HCT116 (cell line): Measurements from ENCODE around the gene TPST1. TPM values are rescaled to one million over a fixed set of nuclear protein-coding genes. Genes with fewer than 3 reads are reported as not detected.

Experiments used
- ATAC-seq: fragments of 200-7000 bp; cut with Tn5 transposase; 2 replicates; pipeline ENCODE4 v1.9.1; 2020; ENCODE audit warnings: mild to moderate bottlenecking, moderate library complexity
- BruUV-seq: library from RNA; stranded (reverse); fragments of 400-500 nt; replicated peaks from 2 replicates; lab custom pipeline; 2021; lab: Mats Ljungman, UMichigan
- CTCF ChIA-PET: fragments of 300-600 bp; sonication (Branson Sonifier 250); formaldehyde crosslinking; loops from one replicate; lab custom pipeline; 2021; ENCODE audit warnings: antibody characterized with exemption; lab: Charles Lee
- POLR2A ChIA-PET: fragments of 300-600, 350-600 bp; sonication (Branson Sonifier 250); formaldehyde crosslinking; loops from one replicate; lab custom pipeline; 2021; ENCODE audit warnings: antibody characterized with exemption; lab: Charles Lee
- RAD21 ChIA-PET, 2 experiments: fragments of 300-600 bp; sonication (Branson Sonifier 250); formaldehyde crosslinking; loops; one replicate each; lab custom pipeline; 2023; ENCODE audit warnings: low total read pairs in 2 of 2; ENCODE audit not compliant: uncharacterized antibody in 2 of 2, unreplicated experiment in 2 of 2, low non-redundant PET in 1 of 2; lab: Charles Lee
- DNase-seq: peaks from one replicate; pipeline ENCODE4 v3.0.0-alpha.2; 2010; ENCODE audit warnings: low read depth, low spot score
- H2AFZ ChIP-seq: fragments of 200-600 bp; shearing (Covaris generic), sonication (generic); 2 replicates; pipeline ENCODE4 v1.6.1; 2017; ENCODE audit warnings: low read depth, mixed run types, mixed read lengths, antibody characterized with exemption, low read length; ENCODE audit not compliant: poor library complexity, severe bottlenecking
- H3K27ac ChIP-seq: 2 replicates; pipeline ENCODE4 v1.5.1; 2012; ENCODE audit warnings: low read depth, low read length
- H3K27me3 ChIP-seq: fragments of 200-600 bp; sonication (generic); 2 replicates; pipeline ENCODE4 v1.6.1; 2016; ENCODE audit warnings: mixed run types, low read length, mixed read lengths; ENCODE audit not compliant: insufficient read depth
- H3K36me3 ChIP-seq, 2 experiments: fragments of 200-500 bp in 1 of 2; fragments of 200-600 bp in 1 of 2; sonication (Bioruptor generic) in 1 of 2; sonication (generic) in 1 of 2; 2 replicates each; pipeline versions ENCODE4 v1.5.1 to v1.6.1; 2014 to 2016; ENCODE audit warnings: low read length in 2 of 2, inconsistent platforms in 1 of 2, mixed read lengths in 1 of 2, mixed run types in 1 of 2; ENCODE audit not compliant: insufficient read depth in 2 of 2, control insufficient read depth in 1 of 2
- H3K4me1 ChIP-seq, 2 experiments: fragments of 200-600 bp in 1 of 2; sonication (generic) in 1 of 2; 2 replicates each; pipeline versions ENCODE4 v1.5.1 to v1.6.1; 2012 to 2017; ENCODE audit warnings: low read length in 2 of 2, inconsistent platforms in 1 of 2, mild to moderate bottlenecking in 1 of 2, mixed read lengths in 1 of 2, mixed run types in 1 of 2, moderate library complexity in 1 of 2; ENCODE audit not compliant: insufficient read depth in 2 of 2, control insufficient read depth in 1 of 2
- H3K4me2 ChIP-seq: fragments of 200-600 bp; sonication (generic); 2 replicates; pipeline ENCODE4 v1.6.1; 2017; ENCODE audit warnings: mixed run types, low read length, mixed read lengths
- H3K4me3 ChIP-seq, 2 experiments: fragments of 200-600 bp in 1 of 2; sonication (generic) in 1 of 2; replicated peaks in 1 of 2; 2 replicates each; pipeline ENCODE4 v1.5.1; 2011 to 2016; ENCODE audit warnings: low read length in 2 of 2, control low read depth in 1 of 2, low read depth in 1 of 2, mild to moderate bottlenecking in 1 of 2, mixed read lengths in 1 of 2, mixed run types in 1 of 2
- H3K79me2 ChIP-seq: fragments of 200-600 bp; sonication (generic); 2 replicates; pipeline ENCODE4 v1.6.1; 2017; ENCODE audit warnings: mild to moderate bottlenecking, mixed run types, low read length, moderate library complexity, mixed read lengths; ENCODE audit not compliant: insufficient read depth
- H3K9ac ChIP-seq: fragments of 200-600 bp; sonication (generic); 2 replicates; pipeline ENCODE4 v1.6.1; 2016; ENCODE audit warnings: low read length, mixed read lengths
- H3K9me2 ChIP-seq: fragments of 200-600 bp; sonication (generic), shearing (Covaris generic); 2 replicates; pipeline ENCODE4 v1.6.1; 2017; ENCODE audit warnings: mixed run types, mild to moderate bottlenecking, moderate library complexity; ENCODE audit not compliant: insufficient read depth
- H3K9me3 ChIP-seq, 2 experiments: fragments of 200-500 bp in 1 of 2; fragments of 200-600 bp in 1 of 2; sonication (Bioruptor generic) in 1 of 2; sonication (generic) in 1 of 2; 2 replicates each; pipeline ENCODE4 v1.6.1; 2014 to 2017; ENCODE audit warnings: low read length in 2 of 2, mixed read lengths in 2 of 2, inconsistent platforms in 1 of 2, low read depth in 1 of 2, mild to moderate bottlenecking in 1 of 2, mixed run types in 1 of 2, moderate library complexity in 1 of 2; ENCODE audit not compliant: control insufficient read depth in 1 of 2, insufficient read depth in 1 of 2
- H4K20me1 ChIP-seq: fragments of 200-600 bp; sonication (generic), shearing (Covaris generic); 2 replicates; pipeline ENCODE4 v1.6.1; 2017; ENCODE audit warnings: mixed run types, mild to moderate bottlenecking, moderate library complexity; ENCODE audit not compliant: insufficient read depth
- CBX3 ChIP-seq: IDR thresholded peaks from 2 replicates; pipeline ENCODE4 v1.6.1; 2012; ENCODE audit warnings: low read depth
- EGR1 ChIP-seq: IDR thresholded peaks from 2 replicates; pipeline ENCODE4 v1.6.1; 2012; ENCODE audit warnings: low read depth
- ELF1 ChIP-seq: IDR thresholded peaks from 2 replicates; pipeline ENCODE4 v1.6.1; 2012; ENCODE audit warnings: low read depth, borderline replicate concordance
- EZH2 ChIP-seq: fragments of 200-600 bp; sonication (generic); IDR thresholded peaks from 2 replicates; pipeline ENCODE4 v1.6.1; 2017; ENCODE audit warnings: antibody characterized with exemption, mixed run types
- EZH2phosphoT487 ChIP-seq: fragments of 200-600 bp; IDR thresholded peaks from 2 replicates; pipeline ENCODE4 v1.6.1; 2018; ENCODE audit warnings: antibody characterized with exemption, borderline replicate concordance
- FOSL1 ChIP-seq: IDR thresholded peaks from 2 replicates; pipeline ENCODE4 v1.6.1; 2012; ENCODE audit warnings: low read depth
- JUND ChIP-seq: IDR thresholded peaks from 2 replicates; pipeline ENCODE4 v1.6.1; 2012
- MAX ChIP-seq: IDR thresholded peaks from 2 replicates; pipeline ENCODE4 v1.6.1; 2012
- POLR2A ChIP-seq: IDR thresholded peaks from 2 replicates; pipeline ENCODE4 v1.7.0; 2011; ENCODE audit warnings: borderline replicate concordance; ENCODE audit not compliant: insufficient read depth, insufficient read length; ENCODE audit errors: extremely low read depth
- POLR2AphosphoS5 ChIP-seq: IDR thresholded peaks from 2 replicates; pipeline ENCODE4 v1.6.1; 2011; ENCODE audit warnings: mild to moderate bottlenecking, low read depth, low read length, moderate library complexity
- RAD21 ChIP-seq: IDR thresholded peaks from 2 replicates; pipeline ENCODE4 v1.6.1; 2012; ENCODE audit warnings: low read depth, mild to moderate bottlenecking
- SIN3A ChIP-seq: IDR thresholded peaks from 2 replicates; pipeline ENCODE4 v1.6.1; 2012; ENCODE audit warnings: low read depth
- SRF ChIP-seq: IDR thresholded peaks from 2 replicates; pipeline ENCODE4 v1.6.1; 2012; ENCODE audit warnings: low read depth
- TCF7L2 ChIP-seq: IDR thresholded peaks from 2 replicates; pipeline ENCODE4 v1.7.0; 2011; ENCODE audit warnings: borderline replicate concordance, inconsistent platforms; ENCODE audit not compliant: insufficient read depth, insufficient read length; ENCODE audit errors: extremely low read depth
- YY1 ChIP-seq: IDR thresholded peaks from 2 replicates; pipeline ENCODE4 v1.6.1; 2011; ENCODE audit warnings: low read length, low read depth, moderate library complexity, mild to moderate bottlenecking; ENCODE audit not compliant: insufficient replicate concordance; ENCODE audit errors: extremely low read depth
- ZFX ChIP-seq: fragments of 450-650 bp; IDR thresholded peaks from 2 replicates; pipeline ENCODE4 v1.6.1; 2017
- ZNF274 ChIP-seq: fragments of 200-500 bp; sonication (Bioruptor generic); IDR thresholded peaks from 2 replicates; pipeline ENCODE4 v1.6.1; 2014; ENCODE audit warnings: mild to moderate bottlenecking, low read depth, low read length, inconsistent platforms
- intact Hi-C: fragments of 100-400 bp; cut with micrococcal nuclease; formaldehyde crosslinking; loops from 2 replicates; pipeline ENCODE4 v1.10.0; 2022
- total RNA-seq: library from RNA; stranded (reverse); gene quantifications from one replicate; pipeline ENCODE4 v1.2.1, GENCODE V29; 2021; ENCODE audit not compliant: unreplicated experiment
- TF ChIP-seq, protein P1 (sequence below): IDR thresholded peaks from 2 replicates; pipeline ENCODE4 v1.6.1; 2011; ENCODE audit warnings: mild to moderate bottlenecking, low read length, moderate library complexity; ENCODE audit not compliant: insufficient replicate concordance; ENCODE audit errors: extremely low read depth

TPST1 gene
- total RNA-seq, 1 experiment from 2014 or later, result 11.4 TPM

- TF ChIP-seq RAD21 (no peak), SIN3A (no peak), ZNF274 (no peak), EGR1 (no peak), JUND (no peak), EZH2phosphoT487 (no peak), POLR2AphosphoS5 (no peak)
- DNase-seq (no peak), ATAC-seq (no peak)
- Histone ChIP-seq H3K27me3 (no peaks in the 10 kb centered on the region), H3K27ac (no peak overlapping the region), H4K20me1 (no peaks in the 10 kb centered on the region; the same call in 1 of the 2 replicates), H3K4me1 (no peaks in the 10 kb centered on the region), H3K4me3 (no peak overlapping the region), H3K9ac (no peak overlapping the region), H3K9me3 (no peaks in the 10 kb centered on the region), H3K79me2 (0 out of 2 replicates have a peak, but pooled peaks cover 2% of the 10 kb centered on the region), H2AFZ (no peak overlapping the region), H3K9me2 (no peaks in the 10 kb centered on the region), H3K4me2 (no peak overlapping the region), H3K36me3 (no peaks in the 10 kb centered on the region)
- ChIA-PET RAD21 (no interaction called here), POLR2A (no interaction called here), CTCF (no interaction called here)
- intact Hi-C loops, result no loop called here
- no TSS peak for BruUV-seq
These were observed 33.0 kb downstream of the TPST1 start for GRCh38 chr7:66237906-66238772.

- POLR2A ChIA-PET, result no interaction called here
- intact Hi-C loops, result no loop called here
- Histone ChIP-seq H3K4me2 (no peak overlapping the region), H2AFZ (no peak overlapping the region), H3K27ac (no peak overlapping the region), H4K20me1 (no peaks in the 10 kb centered on the region; the same call in 1 of the 2 replicates), H3K4me3 (no peak overlapping the region), H3K9me2 (no peaks in the 10 kb centered on the region), H3K9me3 (no peaks in the 10 kb centered on the region), H3K9ac (no peak overlapping the region), H3K4me1 (no peaks in the 10 kb centered on the region), H3K27me3 (no peaks in the 10 kb centered on the region), H3K79me2 (0 out of 2 replicates have a peak, but pooled peaks cover 2% of the 10 kb centered on the region), H3K36me3 (no peaks in the 10 kb centered on the region)
- RAD21 ChIA-PET, result no interaction called here
- DNase-seq (no peak), ATAC-seq (no peak)
- TF ChIP-seq MAX (no peak), POLR2AphosphoS5 (no peak), JUND (no peak), ZFX (no peak), FOSL1 (no peak), YY1 (no peak), EZH2 (no peak), SIN3A (no peak), ELF1 (no peak), SRF (no peak), POLR2A (no peak), CBX3 (no peak), EZH2phosphoT487 (no peak), TCF7L2 (no peak), EGR1 (no peak)
- TF ChIP-seq, protein P1, sequence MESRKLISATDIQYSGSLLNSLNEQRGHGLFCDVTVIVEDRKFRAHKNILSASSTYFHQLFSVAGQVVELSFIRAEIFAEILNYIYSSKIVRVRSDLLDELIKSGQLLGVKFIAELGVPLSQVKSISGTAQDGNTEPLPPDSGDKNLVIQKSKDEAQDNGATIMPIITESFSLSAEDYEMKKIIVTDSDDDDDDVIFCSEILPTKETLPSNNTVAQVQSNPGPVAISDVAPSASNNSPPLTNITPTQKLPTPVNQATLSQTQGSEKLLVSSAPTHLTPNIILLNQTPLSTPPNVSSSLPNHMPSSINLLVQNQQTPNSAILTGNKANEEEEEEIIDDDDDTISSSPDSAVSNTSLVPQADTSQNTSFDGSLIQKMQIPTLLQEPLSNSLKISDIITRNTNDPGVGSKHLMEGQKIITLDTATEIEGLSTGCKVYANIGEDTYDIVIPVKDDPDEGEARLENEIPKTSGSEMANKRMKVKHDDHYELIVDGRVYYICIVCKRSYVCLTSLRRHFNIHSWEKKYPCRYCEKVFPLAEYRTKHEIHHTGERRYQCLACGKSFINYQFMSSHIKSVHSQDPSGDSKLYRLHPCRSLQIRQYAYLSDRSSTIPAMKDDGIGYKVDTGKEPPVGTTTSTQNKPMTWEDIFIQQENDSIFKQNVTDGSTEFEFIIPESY, result no peak
- CTCF ChIA-PET, result no interaction called here
- BruUV-seq, result no TSS peak
These were observed 33.8 kb downstream of the TPST1 start for GRCh38 chr7:66238773-66239466.
